GM18870 (cell line): ENCODE measurements around the gene JPH2.
"Not testable (repeated sequence)": the region's sequence is repeated elsewhere in the genome, so short reads cannot be mapped to it uniquely, and the experiment has no call there.

Experiments used
- ATAC-seq: cut with Tn5 transposase; IDR thresholded peaks from one replicate; pipeline ENCODE4 v1.9.1; 2021; ENCODE audit warnings: moderate library complexity; ENCODE audit not compliant: unreplicated experiment

Gene JPH2

GRCh38 chr20:44211177-44212039 lies 24.4 kb upstream of the JPH2 start:
- ATAC-seq = no peak

- ATAC-seq = peak; percentile 76
These were observed 23.6 kb upstream of the JPH2 start, which contains the start of gene OSER1 for GRCh38 chr20:44210406-44211176. Gene OSER1 (minus strand): TSS chr20:44210771. CDS start chr20:44206957, 3,814 bp downstream.

GRCh38 chr20:44209686-44210405 lies 22.9 kb upstream of the JPH2 start:
- ATAC-seq = peak; percentile 3

- ATAC-seq = no peak
These were observed 21.8 kb upstream of the JPH2 start for GRCh38 chr20:44208770-44209169.

GRCh38 chr20:44208165-44208564 lies 21.2 kb upstream of the JPH2 start:
- ATAC-seq = no peak

GRCh38 chr20:44207126-44207723 lies 20.2 kb upstream of the JPH2 start:
- no peak for ATAC-seq

GRCh38 chr20:44206132-44206531 lies 19.1 kb upstream of the JPH2 start:
- no peak for ATAC-seq

GRCh38 chr20:44204832-44205215 lies 17.8 kb upstream of the JPH2 start:
- no peak for ATAC-seq

GRCh38 chr20:44204156-44204831 lies 17.3 kb upstream of the JPH2 start:
- no peak for ATAC-seq

GRCh38 chr20:44203161-44203560 lies 16.2 kb upstream of the JPH2 start:
- ATAC-seq = no peak

- no peak for ATAC-seq
These were observed 14.0 kb upstream of the JPH2 start for GRCh38 chr20:44200983-44201382.

- ATAC-seq = no peak
These were observed 13.4 kb upstream of the JPH2 start for GRCh38 chr20:44200371-44200770.

- ATAC-seq = no peak
These were observed 12.9 kb upstream of the JPH2 start for GRCh38 chr20:44199877-44200276.

GRCh38 chr20:44198872-44199271 lies 11.9 kb upstream of the JPH2 start:
- no peak for ATAC-seq

GRCh38 chr20:44196271-44196670 lies 9.3 kb upstream of the JPH2 start:
- no peak for ATAC-seq

- no peak for ATAC-seq
These were observed 8.6 kb upstream of the JPH2 start for GRCh38 chr20:44195605-44196004.

- ATAC-seq = no peak
These were observed 6.8 kb upstream of the JPH2 start for GRCh38 chr20:44193801-44194200.

GRCh38 chr20:44191640-44192039 lies 4.7 kb upstream of the JPH2 start:
- ATAC-seq = not testable (repeated sequence)

- not testable (repeated sequence) for ATAC-seq
These were observed 3.3 kb upstream of the JPH2 start for GRCh38 chr20:44190197-44190852.

- no peak for ATAC-seq
These were observed 1.8 kb upstream of the JPH2 start for GRCh38 chr20:44188752-44189151.
